ENCODE results near the gene SMIM11.

DNA sequence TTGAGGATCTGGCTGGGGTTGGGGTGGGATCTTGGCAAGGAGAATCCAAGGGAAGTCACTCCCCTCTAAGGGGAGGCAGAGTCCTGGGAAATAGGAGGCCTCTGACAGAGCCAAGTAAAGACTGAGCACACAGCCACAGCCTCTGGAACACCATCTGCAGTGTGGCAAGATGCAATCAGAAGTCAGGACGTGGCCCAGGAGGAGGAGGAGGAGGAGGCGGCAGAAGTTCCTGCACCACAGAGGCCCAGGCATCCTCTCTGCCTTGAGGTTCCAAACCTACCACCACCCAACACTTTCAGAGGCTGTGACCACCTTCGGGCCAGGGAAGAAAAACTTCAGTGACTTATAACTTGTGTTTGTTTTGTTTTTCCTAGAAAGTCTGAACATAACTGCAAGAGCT is 35.2 kb upstream of the SMIM11 start:
- TF ChIP-seq, protein P1, sequence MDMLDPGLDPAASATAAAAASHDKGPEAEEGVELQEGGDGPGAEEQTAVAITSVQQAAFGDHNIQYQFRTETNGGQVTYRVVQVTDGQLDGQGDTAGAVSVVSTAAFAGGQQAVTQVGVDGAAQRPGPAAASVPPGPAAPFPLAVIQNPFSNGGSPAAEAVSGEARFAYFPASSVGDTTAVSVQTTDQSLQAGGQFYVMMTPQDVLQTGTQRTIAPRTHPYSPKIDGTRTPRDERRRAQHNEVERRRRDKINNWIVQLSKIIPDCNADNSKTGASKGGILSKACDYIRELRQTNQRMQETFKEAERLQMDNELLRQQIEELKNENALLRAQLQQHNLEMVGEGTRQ (IDR thresholded peaks at IDR 0.05; ENCODE audit: low read length) = no peak
- no peak for TF ChIP-seq POLR2A (IDR thresholded peaks at IDR 0.05; ENCODE audit: control extremely low read depth in 1 of 2, low read depth in 2 of 2, low read length in 2 of 2)

Data from H1 (cell line).